ENCODE data around the gene KLHL29. TPM values are rescaled to one million over a fixed set of nuclear protein-coding genes. Genes with fewer than 3 reads are reported as not detected.

The KLHL29 gene
- total RNA-seq, 1 donor from 2014 or later: 15.1 TPM

DNA sequence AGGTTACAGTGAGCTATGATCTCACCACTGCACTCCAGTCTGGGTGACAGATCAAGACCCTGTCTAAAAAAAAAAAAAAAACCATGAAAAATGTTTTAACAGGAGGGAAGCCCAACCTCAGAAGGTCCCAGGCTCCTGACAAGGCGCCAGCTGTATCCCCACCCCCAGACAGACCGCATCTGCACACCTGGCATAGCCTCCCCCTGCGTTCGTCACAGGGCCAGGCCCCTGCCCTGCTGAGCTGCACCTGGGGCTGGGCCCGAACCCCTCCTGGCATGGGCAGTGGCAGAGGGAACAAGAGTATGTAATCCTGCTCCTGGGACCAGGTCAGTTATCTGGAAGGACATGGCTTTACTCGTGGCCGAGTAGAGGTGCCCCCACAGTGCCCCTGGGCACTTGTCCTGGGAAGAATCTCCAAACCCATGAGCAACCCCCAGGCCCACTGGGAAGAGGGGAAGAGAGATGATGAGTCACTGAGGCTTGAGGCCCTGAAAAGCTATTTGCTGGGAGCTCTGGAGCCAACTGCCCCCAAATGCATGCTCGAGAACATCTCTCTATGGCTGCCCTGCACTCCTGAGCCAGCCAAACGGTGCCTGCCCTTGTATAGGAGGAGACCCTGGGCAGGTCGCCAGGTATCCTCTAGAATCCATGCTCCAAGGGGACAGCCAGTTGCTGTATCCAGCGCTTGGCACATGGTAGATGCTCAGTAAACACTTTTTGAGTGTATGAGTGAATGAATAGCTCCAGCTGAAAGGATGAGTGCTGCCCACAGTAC, 276.5 kb downstream of the KLHL29 start:
- Histone ChIP-seq H3K4me3 (no peak overlapping the region), H3K4me1 (no peaks in the 10 kb centered on the region), H3K27ac (no peak overlapping the region), H3K36me3 (no peaks in the 10 kb centered on the region), H3K9me3 (no peaks in the 10 kb centered on the region), H3K27me3 (no peaks in the 10 kb centered on the region)
- ATAC-seq: no peak
- intact Hi-C loops (cut with DNase I): no loop called here
- DNase-seq: no peak
- TF ChIP-seq CTCF (IDR thresholded peaks at IDR 0.05): no peak

- no peak for TF ChIP-seq CTCF (IDR thresholded peaks at IDR 0.05)
- ATAC-seq (no peak), DNase-seq (no peak)
- H3K27ac ChIP-seq: no peak overlapping the region
- no peak overlapping the region for H3K4me3 ChIP-seq
- H3K9me3 ChIP-seq: no peaks in the 10 kb centered on the region
- no peaks in the 10 kb centered on the region for H3K4me1 ChIP-seq
- H3K36me3 ChIP-seq: no peaks in the 10 kb centered on the region
- intact Hi-C loops (cut with DNase I): no loop called here
- H3K27me3 ChIP-seq: no peaks in the 10 kb centered on the region
Measured at GRCh38 chr2:23662466-23662865, 277.5 kb downstream of the KLHL29 start.

- Histone ChIP-seq H3K27ac (no peak overlapping the region), H3K36me3 (no peaks in the 10 kb centered on the region), H3K9me3 (no peaks in the 10 kb centered on the region), H3K4me1 (no peaks in the 10 kb centered on the region), H3K4me3 (peak overlapping the region; percentile 31), H3K27me3 (no peaks in the 10 kb centered on the region)
- intact Hi-C loops (cut with DNase I): no loop called here
- DNase-seq: no peak
- TF ChIP-seq CTCF (IDR thresholded peaks at IDR 0.05): no peak
- ATAC-seq: peak; percentile 32
Measured at GRCh38 chr2:23662941-23663920, 278.3 kb downstream of the KLHL29 start.

DNA sequence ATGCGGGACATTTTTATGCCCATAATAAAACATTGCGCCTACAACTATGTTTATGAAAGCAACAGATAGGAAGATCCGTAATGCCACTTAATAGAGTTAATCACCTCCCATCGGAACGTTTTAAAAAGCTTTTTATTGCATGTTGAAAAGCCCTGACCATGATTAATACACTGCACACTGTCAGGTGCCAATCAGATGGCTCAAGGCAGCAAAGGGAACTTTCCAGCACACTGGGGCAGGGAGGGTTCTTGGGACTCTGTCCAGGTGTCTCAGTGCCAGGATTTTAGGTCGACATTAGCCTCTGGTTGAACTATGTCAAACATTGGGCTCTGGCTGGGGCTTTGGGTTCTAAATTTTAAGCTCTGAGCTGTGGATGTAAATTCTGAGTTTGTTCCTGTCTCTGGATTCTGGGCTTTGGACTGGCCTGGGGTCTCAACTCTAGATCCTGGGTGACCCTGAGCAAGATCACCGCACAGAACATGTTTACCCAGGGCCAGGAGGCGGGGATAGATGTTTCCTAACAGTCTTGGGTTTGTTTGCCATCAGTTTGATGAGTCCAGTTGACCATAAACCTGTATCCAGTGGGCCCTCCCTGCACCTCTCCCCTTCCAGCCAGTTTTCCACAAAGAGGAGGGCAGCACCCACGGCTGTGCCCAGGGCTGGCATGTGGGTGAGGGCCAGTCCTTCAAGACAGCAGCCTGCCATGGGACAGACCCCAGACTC, 279.2 kb downstream of the KLHL29 start:
- Histone ChIP-seq H3K4me3 (no peak overlapping the region), H3K27ac (no peak overlapping the region), H3K9me3 (no peaks in the 10 kb centered on the region), H3K27me3 (no peaks in the 10 kb centered on the region), H3K4me1 (no peaks in the 10 kb centered on the region), H3K36me3 (no peaks in the 10 kb centered on the region)
- ATAC-seq (no peak), DNase-seq (no peak)
- TF ChIP-seq CTCF (IDR thresholded peaks at IDR 0.05): no peak
- intact Hi-C loops (cut with DNase I): no loop called here

DNA sequence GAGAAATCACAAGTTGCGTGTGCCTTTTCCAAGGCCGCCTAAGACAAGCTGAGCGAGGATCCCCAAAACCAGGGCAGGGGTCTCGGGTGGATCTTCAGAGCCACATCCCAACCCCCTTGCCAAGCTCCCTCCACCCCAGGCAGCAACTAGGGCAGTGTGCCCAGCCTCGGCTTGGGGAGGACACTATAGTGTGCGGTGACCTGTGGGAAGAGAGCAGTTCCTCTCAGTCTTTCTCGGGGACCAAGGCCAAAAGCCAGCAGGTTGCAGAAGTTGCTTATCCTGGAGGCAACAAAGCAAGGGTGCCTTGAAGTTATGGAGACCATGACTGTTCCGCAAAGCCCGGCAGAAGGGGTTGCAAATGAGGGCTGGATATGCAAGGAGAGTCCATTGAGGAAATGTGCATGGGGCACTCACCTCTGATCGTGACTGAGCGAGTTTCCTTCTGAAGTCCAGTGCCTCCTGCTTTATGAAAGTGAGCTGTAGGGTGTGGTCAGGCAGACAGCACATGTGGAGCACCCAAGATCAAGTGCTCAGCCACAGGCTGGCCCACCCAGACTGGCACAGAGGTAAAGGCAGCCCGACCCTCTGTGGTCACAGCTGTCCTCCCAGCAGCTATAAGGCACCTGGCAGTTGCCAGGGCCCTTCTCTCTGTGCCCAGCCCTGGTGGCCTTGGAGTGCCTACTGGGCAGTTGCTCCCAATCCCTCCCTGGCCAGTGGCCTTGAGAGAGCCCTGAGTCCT, 281.4 kb downstream of the KLHL29 start:
- ATAC-seq (no peak), DNase-seq (no peak)
- Histone ChIP-seq H3K27ac (no peak overlapping the region), H3K36me3 (no peaks in the 10 kb centered on the region), H3K4me3 (no peak overlapping the region), H3K27me3 (no peaks in the 10 kb centered on the region), H3K9me3 (no peaks in the 10 kb centered on the region), H3K4me1 (no peaks in the 10 kb centered on the region)
- intact Hi-C loops (cut with DNase I): no loop called here
- TF ChIP-seq CTCF (IDR thresholded peaks at IDR 0.05): no peak

Data from upper lobe of right lung (tissue), 1 donor.